HT1080 (cell line): ENCODE data around the gene HAPSTR1. TPM values are rescaled to one million over a fixed set of nuclear protein-coding genes. Genes with fewer than 3 reads are reported as not detected.

Experiments
- DNase-seq: peaks from one replicate; pipeline ENCODE4 v3.0.0-alpha.2; 2015; ENCODE audit warnings: low read depth
- total RNA-seq: library from RNA; depleted of rRNA; stranded (reverse); fragments of >200 nt; shearing (Covaris generic); gene quantifications from 2 replicates; pipeline ENCODE4 v1.2.3, GENCODE V29; 2014

The HAPSTR1 gene
- total RNA-seq, 1 experiment from 2014 or later = 46.9 TPM

- no peak for DNase-seq
Observed at GRCh38 chr16:9122342-9122741, 30.9 kb downstream of the HAPSTR1 start.

GRCh38 chr16:9122969-9123368 lies 31.5 kb downstream of the HAPSTR1 start:
- no peak for DNase-seq

- DNase-seq = no peak
Observed at GRCh38 chr16:9123401-9123800, 32.0 kb downstream of the HAPSTR1 start.

GRCh38 chr16:9123871-9124270 lies 32.4 kb downstream of the HAPSTR1 start:
- DNase-seq = peak; percentile 41

- no peak for DNase-seq
Observed at GRCh38 chr16:9124444-9124843, 33.0 kb downstream of the HAPSTR1 start.

GRCh38 chr16:9124908-9125584 lies 33.6 kb downstream of the HAPSTR1 start:
- no peak for DNase-seq

- no peak for DNase-seq
Observed at GRCh38 chr16:9125658-9126505, 34.4 kb downstream of the HAPSTR1 start.

- no peak for DNase-seq
Observed at GRCh38 chr16:9126609-9127008, 35.2 kb downstream of the HAPSTR1 start.

- DNase-seq = no peak
Observed at GRCh38 chr16:9128346-9129342, 37.2 kb downstream of the HAPSTR1 start.

GRCh38 chr16:9134306-9134705 lies 42.9 kb downstream of the HAPSTR1 start:
- DNase-seq = no peak

GRCh38 chr16:9134739-9135138 lies 43.3 kb downstream of the HAPSTR1 start:
- DNase-seq = peak; percentile 66

- no peak for DNase-seq
Observed at GRCh38 chr16:9135797-9136196, 44.4 kb downstream of the HAPSTR1 start.

GRCh38 chr16:9136596-9136995 lies 45.2 kb downstream of the HAPSTR1 start:
- DNase-seq = no peak

GRCh38 chr16:9138021-9138680 lies 46.7 kb downstream of the HAPSTR1 start:
- DNase-seq = no peak

GRCh38 chr16:9138731-9139501 lies 47.5 kb downstream of the HAPSTR1 start:
- no peak for DNase-seq

- DNase-seq = peak; percentile 54
Observed at GRCh38 chr16:9139965-9140364, 48.5 kb downstream of the HAPSTR1 start.
